OCI-LY7 (cell line): Measurements from ENCODE around the gene ODF2L. TPM values are rescaled to one million over a fixed set of nuclear protein-coding genes. Genes with fewer than 3 reads are reported as not detected.
A peak's percentile ranks its signal among the peaks of the same experiment; 100 is the strongest.

Experiments used
- BruUV-seq: library from RNA; stranded (reverse); fragments of 400-500 nt; replicated peaks from 2 replicates; lab custom pipeline; 2021; lab: Mats Ljungman, UMichigan
- CTCF ChIA-PET: fragments of 300-600 bp; sonication (Branson Sonifier 250); formaldehyde crosslinking; loops from one replicate; lab custom pipeline; 2022; ENCODE audit warnings: antibody characterized with exemption; ENCODE audit not compliant: unreplicated experiment; lab: Charles Lee
- POLR2A ChIA-PET: fragments of 300-600 bp; sonication (Branson Sonifier 250); formaldehyde crosslinking; loops from one replicate; lab custom pipeline; 2022; ENCODE audit warnings: antibody characterized with exemption; lab: Charles Lee
- DNase-seq: peaks from one replicate; pipeline ENCODE4 v3.0.0-alpha.2; 2015; ENCODE audit warnings: low spot score
- H2AFZ ChIP-seq: fragments of 200-600 bp; sonication (generic), shearing (Covaris generic); 2 replicates; pipeline ENCODE4 v1.6.1; 2014; ENCODE audit warnings: mild to moderate bottlenecking, antibody characterized with exemption, low read length, moderate library complexity
- H3K27ac ChIP-seq: fragments of 200-600 bp; sonication (generic); 2 replicates; pipeline ENCODE4 v1.5.1; 2014; ENCODE audit warnings: mixed run types, low read depth, mild to moderate bottlenecking, moderate library complexity, low read length, inconsistent platforms; ENCODE audit not compliant: poor library complexity, severe bottlenecking
- H3K36me3 ChIP-seq: fragments of 200-600 bp; sonication (generic); 2 replicates; pipeline ENCODE4 v1.6.1; 2014; ENCODE audit warnings: mild to moderate bottlenecking, antibody characterized with exemption, low read length, moderate library complexity, mixed read lengths; ENCODE audit not compliant: insufficient read depth
- H3K4me1 ChIP-seq: fragments of 200-600 bp; sonication (generic); 2 replicates; pipeline ENCODE4 v1.5.1; 2014; ENCODE audit warnings: mild to moderate bottlenecking, low read length; ENCODE audit not compliant: insufficient read depth, poor library complexity, severe bottlenecking
- H3K4me2 ChIP-seq: fragments of 200-600 bp; sonication (generic); 2 replicates; pipeline ENCODE4 v1.6.1; 2014; ENCODE audit warnings: mild to moderate bottlenecking, low read length
- H3K4me3 ChIP-seq: fragments of 200-600 bp; sonication (generic); 2 replicates; pipeline ENCODE4 v1.5.1; 2014; ENCODE audit warnings: mild to moderate bottlenecking, low read depth, low read length; ENCODE audit not compliant: poor library complexity, severe bottlenecking
- H3K79me2 ChIP-seq: fragments of 200-600 bp; sonication (generic); 2 replicates; pipeline ENCODE4 v1.6.1; 2016; ENCODE audit warnings: low read depth, mild to moderate bottlenecking, low read length, moderate library complexity, mixed read lengths; ENCODE audit not compliant: insufficient read depth
- H3K9me2 ChIP-seq: fragments of 200-600 bp; sonication (generic); 2 replicates; pipeline ENCODE4 v1.6.1; 2016; ENCODE audit warnings: mild to moderate bottlenecking, low read length, mixed read lengths; ENCODE audit not compliant: insufficient read depth
- H3K9me3 ChIP-seq: fragments of 200-600 bp; sonication (generic); 2 replicates; pipeline ENCODE4 v1.6.1; 2014; ENCODE audit warnings: mild to moderate bottlenecking, mixed run types, low read length, mixed read lengths
- H4K20me1 ChIP-seq: fragments of 200-600 bp; sonication (generic); 2 replicates; pipeline ENCODE4 v1.6.1; 2014; ENCODE audit warnings: mild to moderate bottlenecking, antibody characterized with exemption, low read length, moderate library complexity, mixed read lengths; ENCODE audit not compliant: insufficient read depth
- CTCF ChIP-seq: fragments of 200-600 bp; sonication (generic); conservative IDR thresholded peaks from 2 replicates; pipeline ENCODE4 v1.5.1; 2014; ENCODE audit warnings: mild to moderate bottlenecking, antibody characterized with exemption, low read length, moderate library complexity, mixed read lengths
- EZH2phosphoT487 ChIP-seq: fragments of 200-600 bp; sonication (generic); IDR thresholded peaks from 2 replicates; pipeline ENCODE4 v1.6.1; 2018; ENCODE audit warnings: low read depth, borderline replicate concordance, mild to moderate bottlenecking, mixed run types, antibody characterized with exemption, low read length, moderate library complexity, mixed read lengths
- intact Hi-C: fragments of 100-400 bp; cut with micrococcal nuclease; formaldehyde crosslinking; loops from one replicate; pipeline ENCODE4 v1.10.0; 2022; ENCODE audit not compliant: unreplicated experiment
- total RNA-seq, 2 experiments: library from RNA; depleted of rRNA in 1 of 2; stranded (reverse); fragments of >200 nt in 1 of 2; shearing (Covaris generic) in 1 of 2; gene quantifications; 2 replicates each; pipeline ENCODE4 v1.2.3, GENCODE V29; 2014 to 2022

ODF2L gene
- total RNA-seq, 2 experiments from 2014 or later: 24.7 to 44.8 TPM

- no peaks in the 10 kb centered on the region for H3K9me3 ChIP-seq
- no peaks in the 10 kb centered on the region for H3K9me2 ChIP-seq
- ChIA-PET POLR2A (no interaction called here), CTCF (interaction anchor here (0.6 kb wide), 1 partner anchor 139 kb away, joined by 3 read pairs; no protein-coding TSS in a partner anchor)
- no peak overlapping the region for H3K4me2 ChIP-seq
- H3K4me1 ChIP-seq: no peaks in the 10 kb centered on the region
- DNase-seq: no peak
- TF ChIP-seq EZH2phosphoT487 (no peak), CTCF (no peak)
- H3K4me3 ChIP-seq: no peak overlapping the region
- H4K20me1 ChIP-seq: no peaks in the 10 kb centered on the region
- no TSS peak for BruUV-seq
- no peak overlapping the region for H3K27ac ChIP-seq
- no peaks in the 10 kb centered on the region for H3K36me3 ChIP-seq
- intact Hi-C loops: no loop called here
- no peaks in the 10 kb centered on the region for H3K79me2 ChIP-seq
- no peak overlapping the region for H2AFZ ChIP-seq
These were observed 13.4 kb upstream of the ODF2L start for GRCh38 chr1:86409416-86410021.

- CTCF ChIA-PET: interaction anchor here (0.6 kb wide), 1 partner anchor 446 kb away, joined by 3 read pairs; no protein-coding TSS in a partner anchor
- Histone ChIP-seq H2AFZ (peak overlapping the region; percentile 90; the same call in 1 of the 2 replicates), H3K4me1 (peaks cover 28% of the 10 kb centered on the region), H3K27ac (peak overlapping the region; percentile 74), H3K36me3 (no peaks in the 10 kb centered on the region), H3K9me3 (no peaks in the 10 kb centered on the region), H3K79me2 (peaks cover 21% of the 10 kb centered on the region; the same call in 1 of the 2 replicates), H3K9me2 (no peaks in the 10 kb centered on the region), H3K4me3 (peak overlapping the region; percentile 83), H4K20me1 (no peaks in the 10 kb centered on the region), H3K4me2 (peak overlapping the region; percentile 76)
- DNase-seq: peak; percentile 78
- BruUV-seq: TSS peak; percentile 96
- intact Hi-C loops: no loop called here
- POLR2A ChIA-PET: interaction anchor here (0.5 to 4.9 kb wide), 9 partner anchors 8 to 508 kb away, joined by 3 to 27 read pairs (median 4); no protein-coding TSS in a partner anchor
- TF ChIP-seq EZH2phosphoT487 (no peak), CTCF (no peak)
These were observed 371 bp upstream of the ODF2L start for GRCh38 chr1:86396498-86396890.

- Histone ChIP-seq H3K4me1 (peaks cover 28% of the 10 kb centered on the region), H3K9me2 (no peaks in the 10 kb centered on the region), H3K4me2 (peak overlapping the region; percentile 76), H3K4me3 (no peak overlapping the region), H3K36me3 (no peaks in the 10 kb centered on the region), H2AFZ (no peak overlapping the region), H3K79me2 (peaks cover 29% of the 10 kb centered on the region; the same call in 1 of the 2 replicates), H3K27ac (no peak overlapping the region), H4K20me1 (no peaks in the 10 kb centered on the region), H3K9me3 (0 out of 2 replicates have a peak, but pooled peaks cover 3% of the 10 kb centered on the region)
- TF ChIP-seq EZH2phosphoT487 (no peak), CTCF (no peak)
- ChIA-PET POLR2A (interaction anchor here (0.6 to 4.9 kb wide), 6 partner anchors 10 to 559 kb away, joined by 3 to 27 read pairs (median 4); no protein-coding TSS in a partner anchor), CTCF (no interaction called here)
- intact Hi-C loops: no loop called here
- BruUV-seq: no TSS peak
- DNase-seq: no peak
These were observed 1.7 kb downstream of the ODF2L start for GRCh38 chr1:86394416-86394815.
